SK-N-SH treated with all-trans-retinoic acid at 6 μM for 48 hours (cell line): ENCODE measurements around the gene PPP6R2.

Source experiments
- ATAC-seq: fragments of 200-7000 bp; cut with Tn5 transposase; 3 replicates; pipeline ENCODE4 v1.9.1; 2020; ENCODE audit warnings: mild to moderate bottlenecking, moderate library complexity
- ARNTL ChIP-seq: fragments of 450-650 bp; formaldehyde crosslinking; IDR thresholded peaks from 2 replicates; pipeline ENCODE4 v1.5.0; 2020; ENCODE audit warnings: low read depth, mild to moderate bottlenecking, moderate library complexity, borderline replicate concordance
- CSDC2 ChIP-seq: fragments of 250-450 bp; sonication (Bioruptor Pico); IDR thresholded peaks from 2 replicates; pipeline ENCODE4 v1.5.0; 2020; ENCODE audit warnings: mild to moderate bottlenecking, moderate library complexity
- ESRRG ChIP-seq: fragments of 250-450 bp; sonication (Bioruptor Pico); IDR thresholded peaks from 2 replicates; pipeline ENCODE4 v1.6.1; 2021; ENCODE audit warnings: mild to moderate bottlenecking
- GLIS3 ChIP-seq: fragments of 250-450 bp; sonication (Bioruptor Pico); IDR thresholded peaks from 2 replicates; pipeline ENCODE4 v1.5.0; 2020; ENCODE audit warnings: mild to moderate bottlenecking, moderate library complexity
- OSR1 ChIP-seq: fragments of 250-450 bp; sonication (Bioruptor Pico); IDR thresholded peaks from 2 replicates; pipeline ENCODE4 v1.8.0; 2022; ENCODE audit warnings: moderate library complexity, mild to moderate bottlenecking, inconsistent platforms
- PPARA ChIP-seq: fragments of 250-450 bp; sonication (Bioruptor Pico); IDR thresholded peaks from 2 replicates; pipeline ENCODE4 v1.5.0; 2020; ENCODE audit warnings: mild to moderate bottlenecking, borderline replicate concordance
- RARB ChIP-seq: fragments of 250-450 bp; sonication (Bioruptor Pico); IDR thresholded peaks from 2 replicates; pipeline ENCODE4 v1.8.0; 2021; ENCODE audit warnings: mild to moderate bottlenecking, moderate library complexity
- SNAI2 ChIP-seq: fragments of 250-450 bp; sonication (Bioruptor Pico); IDR thresholded peaks from 2 replicates; pipeline ENCODE4 v1.5.0; 2020; ENCODE audit warnings: mild to moderate bottlenecking, moderate library complexity
- TCF4 ChIP-seq: fragments of 250-450 bp; sonication (Bioruptor Pico); IDR thresholded peaks from 2 replicates; pipeline ENCODE4 v1.8.0; 2021; ENCODE audit warnings: mild to moderate bottlenecking, moderate library complexity, borderline replicate concordance
- TOX ChIP-seq: fragments of 250-450 bp; sonication (Bioruptor Pico); IDR thresholded peaks from 2 replicates; pipeline ENCODE4 v1.8.0; 2021; ENCODE audit warnings: mild to moderate bottlenecking, moderate library complexity, borderline replicate concordance
- ZC3H10 ChIP-seq: fragments of 250-450 bp; sonication (Bioruptor Pico); IDR thresholded peaks from 2 replicates; pipeline ENCODE4 v1.5.1; 2021; ENCODE audit warnings: mild to moderate bottlenecking, moderate library complexity
- ZFP3 ChIP-seq: fragments of 250-450 bp; sonication (Bioruptor Pico); IDR thresholded peaks from 2 replicates; pipeline ENCODE4 v1.5.0; 2020; ENCODE audit warnings: mild to moderate bottlenecking, moderate library complexity
- ZFP30 ChIP-seq: fragments of 450-650 bp; formaldehyde crosslinking; IDR thresholded peaks from 2 replicates; pipeline ENCODE4 v1.5.0; 2022; ENCODE audit warnings: mild to moderate bottlenecking, moderate library complexity
- ZNF565 ChIP-seq: fragments of 450-650 bp; formaldehyde crosslinking; conservative IDR thresholded peaks from 2 replicates; pipeline ENCODE4 v1.5.0; 2020; ENCODE audit warnings: low read depth, mild to moderate bottlenecking, moderate library complexity
- ZNF70 ChIP-seq: fragments of 450-650 bp; formaldehyde crosslinking; IDR thresholded peaks from 2 replicates; pipeline ENCODE4 v1.5.0; 2020; ENCODE audit warnings: mild to moderate bottlenecking, moderate library complexity
- ZNF8 ChIP-seq: fragments of 450-650 bp; formaldehyde crosslinking; IDR thresholded peaks from 2 replicates; pipeline ENCODE4 v1.5.0; 2020; ENCODE audit warnings: mild to moderate bottlenecking, moderate library complexity
- TF ChIP-seq, protein P1 (sequence below): fragments of 250-450 bp; sonication (Bioruptor Pico); IDR thresholded peaks from 2 replicates; pipeline ENCODE4 v1.8.0; 2020; ENCODE audit warnings: mild to moderate bottlenecking, moderate library complexity, borderline replicate concordance
- TF ChIP-seq, protein P2 (sequence below): fragments of 250-450 bp; sonication (Bioruptor Pico); IDR thresholded peaks from 2 replicates; pipeline ENCODE4 v1.5.1; 2020; ENCODE audit warnings: low read depth, mild to moderate bottlenecking, moderate library complexity
- TF ChIP-seq, protein P3 (sequence below): fragments of 250-450 bp; sonication (Bioruptor Pico); IDR thresholded peaks from 2 replicates; pipeline ENCODE4 v1.8.0; 2021; ENCODE audit warnings: low read depth, mild to moderate bottlenecking, moderate library complexity, borderline replicate concordance
- TF ChIP-seq, protein P4 (sequence below): fragments of 250-450 bp; sonication (Bioruptor Pico); IDR thresholded peaks from 2 replicates; pipeline ENCODE4 v1.5.1; 2021; ENCODE audit warnings: mild to moderate bottlenecking, moderate library complexity
- TF ChIP-seq, protein P5 (sequence below): fragments of 250-450 bp; sonication (Bioruptor Pico); IDR thresholded peaks from 2 replicates; pipeline ENCODE4 v1.5.0; 2020; ENCODE audit warnings: mild to moderate bottlenecking, moderate library complexity

The PPP6R2 gene

DNA sequence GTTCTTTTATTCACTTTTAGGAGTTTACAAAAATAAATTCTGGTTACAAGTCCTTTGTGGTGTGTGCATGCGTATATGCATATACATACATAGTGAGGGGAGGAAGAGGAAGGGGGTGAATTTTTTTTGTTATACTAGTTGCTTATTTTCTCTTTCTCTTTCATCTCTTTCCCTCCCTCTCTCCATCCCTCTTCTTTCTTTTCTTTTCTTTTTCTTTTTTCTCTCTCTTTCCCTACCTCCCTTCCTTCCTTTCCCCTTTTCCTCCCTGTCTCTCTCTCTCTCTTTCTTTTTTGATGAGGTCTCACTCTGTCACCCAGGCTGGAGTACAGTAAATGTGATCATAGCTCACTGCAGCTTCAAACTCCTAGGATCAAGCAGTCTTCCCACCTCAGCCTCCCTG is 14.1 kb downstream of the PPP6R2 start:
- TF ChIP-seq, protein P1, sequence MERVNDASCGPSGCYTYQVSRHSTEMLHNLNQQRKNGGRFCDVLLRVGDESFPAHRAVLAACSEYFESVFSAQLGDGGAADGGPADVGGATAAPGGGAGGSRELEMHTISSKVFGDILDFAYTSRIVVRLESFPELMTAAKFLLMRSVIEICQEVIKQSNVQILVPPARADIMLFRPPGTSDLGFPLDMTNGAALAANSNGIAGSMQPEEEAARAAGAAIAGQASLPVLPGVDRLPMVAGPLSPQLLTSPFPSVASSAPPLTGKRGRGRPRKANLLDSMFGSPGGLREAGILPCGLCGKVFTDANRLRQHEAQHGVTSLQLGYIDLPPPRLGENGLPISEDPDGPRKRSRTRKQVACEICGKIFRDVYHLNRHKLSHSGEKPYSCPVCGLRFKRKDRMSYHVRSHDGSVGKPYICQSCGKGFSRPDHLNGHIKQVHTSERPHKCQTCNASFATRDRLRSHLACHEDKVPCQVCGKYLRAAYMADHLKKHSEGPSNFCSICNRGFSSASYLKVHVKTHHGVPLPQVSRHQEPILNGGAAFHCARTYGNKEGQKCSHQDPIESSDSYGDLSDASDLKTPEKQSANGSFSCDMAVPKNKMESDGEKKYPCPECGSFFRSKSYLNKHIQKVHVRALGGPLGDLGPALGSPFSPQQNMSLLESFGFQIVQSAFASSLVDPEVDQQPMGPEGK, result no peak
- no peak for TF ChIP-seq ZC3H10 (CRISPR knock-in tag)
- TF ChIP-seq ZNF565 (CRISPR knock-in tag), result no peak
- TF ChIP-seq, protein P2, sequence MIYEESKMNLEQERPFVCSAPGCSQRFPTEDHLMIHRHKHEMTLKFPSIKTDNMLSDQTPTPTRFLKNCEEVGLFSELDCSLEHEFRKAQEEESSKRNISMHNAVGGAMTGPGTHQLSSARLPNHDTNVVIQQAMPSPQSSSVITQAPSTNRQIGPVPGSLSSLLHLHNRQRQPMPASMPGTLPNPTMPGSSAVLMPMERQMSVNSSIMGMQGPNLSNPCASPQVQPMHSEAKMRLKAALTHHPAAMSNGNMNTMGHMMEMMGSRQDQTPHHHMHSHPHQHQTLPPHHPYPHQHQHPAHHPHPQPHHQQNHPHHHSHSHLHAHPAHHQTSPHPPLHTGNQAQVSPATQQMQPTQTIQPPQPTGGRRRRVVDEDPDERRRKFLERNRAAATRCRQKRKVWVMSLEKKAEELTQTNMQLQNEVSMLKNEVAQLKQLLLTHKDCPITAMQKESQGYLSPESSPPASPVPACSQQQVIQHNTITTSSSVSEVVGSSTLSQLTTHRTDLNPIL (CRISPR knock-in tag), result no peak
- TF ChIP-seq ZNF8 (CRISPR knock-in tag), result no peak
- no peak for TF ChIP-seq ARNTL
- no peak for ATAC-seq

DNA sequence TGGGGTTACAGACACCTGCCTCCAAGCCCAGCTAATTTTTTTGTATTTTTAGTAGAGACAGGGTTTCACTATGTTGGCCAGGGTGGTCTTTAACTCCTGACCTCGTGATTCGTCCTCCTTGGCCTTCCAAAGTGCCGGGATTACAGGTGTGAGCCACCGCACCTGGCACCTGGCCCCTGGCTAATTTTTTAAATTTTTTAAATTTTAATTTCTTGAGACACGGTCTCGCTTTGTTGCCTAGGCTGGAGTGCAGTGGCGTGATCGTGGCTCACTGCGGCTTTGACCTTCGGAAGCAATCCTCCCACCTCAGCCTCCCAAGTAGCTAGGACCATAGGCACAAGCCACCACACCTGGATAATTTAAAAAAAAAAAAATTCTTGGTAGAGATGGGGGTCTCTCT is 14.6 kb downstream of the PPP6R2 start:
- TF ChIP-seq TOX (CRISPR knock-in tag), result no peak
- no peak for TF ChIP-seq OSR1 (CRISPR knock-in tag)
- TF ChIP-seq ARNTL, result no peak
- TF ChIP-seq, protein P2 (CRISPR knock-in tag), result no peak
- TF ChIP-seq ZNF70, result no peak
- TF ChIP-seq, protein P3, sequence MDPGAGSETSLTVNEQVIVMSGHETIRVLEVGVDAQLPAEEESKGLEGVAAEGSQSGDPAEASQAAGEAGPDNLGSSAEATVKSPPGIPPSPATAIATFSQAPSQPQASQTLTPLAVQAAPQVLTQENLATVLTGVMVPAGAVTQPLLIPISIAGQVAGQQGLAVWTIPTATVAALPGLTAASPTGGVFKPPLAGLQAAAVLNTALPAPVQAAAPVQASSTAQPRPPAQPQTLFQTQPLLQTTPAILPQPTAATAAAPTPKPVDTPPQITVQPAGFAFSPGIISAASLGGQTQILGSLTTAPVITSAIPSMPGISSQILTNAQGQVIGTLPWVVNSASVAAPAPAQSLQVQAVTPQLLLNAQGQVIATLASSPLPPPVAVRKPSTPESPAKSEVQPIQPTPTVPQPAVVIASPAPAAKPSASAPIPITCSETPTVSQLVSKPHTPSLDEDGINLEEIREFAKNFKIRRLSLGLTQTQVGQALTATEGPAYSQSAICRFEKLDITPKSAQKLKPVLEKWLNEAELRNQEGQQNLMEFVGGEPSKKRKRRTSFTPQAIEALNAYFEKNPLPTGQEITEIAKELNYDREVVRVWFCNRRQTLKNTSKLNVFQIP, result no peak
- TF ChIP-seq CSDC2, result no peak
- TF ChIP-seq ZNF8 (CRISPR knock-in tag), result no peak
- no peak for TF ChIP-seq ZFP3
- TF ChIP-seq PPARA (CRISPR knock-in tag), result no peak
- no peak for TF ChIP-seq RARB (CRISPR knock-in tag)
- TF ChIP-seq ESRRG (CRISPR knock-in tag), result no peak
- no peak for TF ChIP-seq ZC3H10 (CRISPR knock-in tag)
- TF ChIP-seq SNAI2, result no peak
- TF ChIP-seq, protein P4, sequence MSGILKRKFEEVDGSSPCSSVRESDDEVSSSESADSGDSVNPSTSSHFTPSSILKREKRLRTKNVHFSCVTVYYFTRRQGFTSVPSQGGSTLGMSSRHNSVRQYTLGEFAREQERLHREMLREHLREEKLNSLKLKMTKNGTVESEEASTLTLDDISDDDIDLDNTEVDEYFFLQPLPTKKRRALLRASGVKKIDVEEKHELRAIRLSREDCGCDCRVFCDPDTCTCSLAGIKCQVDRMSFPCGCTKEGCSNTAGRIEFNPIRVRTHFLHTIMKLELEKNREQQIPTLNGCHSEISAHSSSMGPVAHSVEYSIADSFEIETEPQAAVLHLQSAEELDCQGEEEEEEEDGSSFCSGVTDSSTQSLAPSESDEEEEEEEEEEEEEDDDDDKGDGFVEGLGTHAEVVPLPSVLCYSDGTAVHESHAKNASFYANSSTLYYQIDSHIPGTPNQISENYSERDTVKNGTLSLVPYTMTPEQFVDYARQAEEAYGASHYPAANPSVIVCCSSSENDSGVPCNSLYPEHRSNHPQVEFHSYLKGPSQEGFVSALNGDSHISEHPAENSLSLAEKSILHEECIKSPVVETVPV (CRISPR knock-in tag), result no peak
- no peak for TF ChIP-seq GLIS3 (CRISPR knock-in tag)
- no peak for TF ChIP-seq ZNF565 (CRISPR knock-in tag)
- TF ChIP-seq TCF4 (CRISPR knock-in tag), result no peak
- no peak for ATAC-seq

DNA sequence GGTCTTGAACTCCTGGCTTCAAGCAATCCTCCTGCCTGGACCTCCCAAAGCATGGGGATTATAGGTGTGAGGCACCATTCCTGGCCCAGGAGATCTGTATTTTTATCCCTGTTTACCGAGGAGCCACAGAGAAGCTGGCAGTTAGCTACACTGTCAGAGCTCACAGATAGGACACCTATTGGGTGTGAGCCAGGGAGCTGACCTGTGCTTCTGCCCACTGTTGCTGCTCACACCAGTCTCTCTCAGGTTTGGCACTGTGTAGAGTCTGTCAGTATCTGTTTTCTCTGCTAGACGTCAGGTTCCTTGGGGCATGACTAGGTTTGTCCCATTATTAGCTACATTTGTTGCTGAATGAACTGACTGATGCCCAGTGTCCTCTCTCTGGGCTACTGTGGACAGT is 17.5 kb downstream of the PPP6R2 start:
- ATAC-seq, result no peak
- no peak for TF ChIP-seq SNAI2
- TF ChIP-seq, protein P2 (CRISPR knock-in tag), result no peak
- no peak for TF ChIP-seq ZFP30
- TF ChIP-seq, protein P1, result no peak
- TF ChIP-seq ZNF70, result no peak
- TF ChIP-seq, protein P5, sequence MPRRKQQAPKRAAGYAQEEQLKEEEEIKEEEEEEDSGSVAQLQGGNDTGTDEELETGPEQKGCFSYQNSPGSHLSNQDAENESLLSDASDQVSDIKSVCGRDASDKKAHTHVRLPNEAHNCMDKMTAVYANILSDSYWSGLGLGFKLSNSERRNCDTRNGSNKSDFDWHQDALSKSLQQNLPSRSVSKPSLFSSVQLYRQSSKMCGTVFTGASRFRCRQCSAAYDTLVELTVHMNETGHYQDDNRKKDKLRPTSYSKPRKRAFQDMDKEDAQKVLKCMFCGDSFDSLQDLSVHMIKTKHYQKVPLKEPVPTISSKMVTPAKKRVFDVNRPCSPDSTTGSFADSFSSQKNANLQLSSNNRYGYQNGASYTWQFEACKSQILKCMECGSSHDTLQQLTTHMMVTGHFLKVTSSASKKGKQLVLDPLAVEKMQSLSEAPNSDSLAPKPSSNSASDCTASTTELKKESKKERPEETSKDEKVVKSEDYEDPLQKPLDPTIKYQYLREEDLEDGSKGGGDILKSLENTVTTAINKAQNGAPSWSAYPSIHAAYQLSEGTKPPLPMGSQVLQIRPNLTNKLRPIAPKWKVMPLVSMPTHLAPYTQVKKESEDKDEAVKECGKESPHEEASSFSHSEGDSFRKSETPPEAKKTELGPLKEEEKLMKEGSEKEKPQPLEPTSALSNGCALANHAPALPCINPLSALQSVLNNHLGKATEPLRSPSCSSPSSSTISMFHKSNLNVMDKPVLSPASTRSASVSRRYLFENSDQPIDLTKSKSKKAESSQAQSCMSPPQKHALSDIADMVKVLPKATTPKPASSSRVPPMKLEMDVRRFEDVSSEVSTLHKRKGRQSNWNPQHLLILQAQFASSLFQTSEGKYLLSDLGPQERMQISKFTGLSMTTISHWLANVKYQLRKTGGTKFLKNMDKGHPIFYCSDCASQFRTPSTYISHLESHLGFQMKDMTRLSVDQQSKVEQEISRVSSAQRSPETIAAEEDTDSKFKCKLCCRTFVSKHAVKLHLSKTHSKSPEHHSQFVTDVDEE, result no peak
- TF ChIP-seq ESRRG (CRISPR knock-in tag), result no peak
